Measurements from ENCODE around the gene CPN1. TPM values are rescaled to one million over a fixed set of nuclear protein-coding genes. Genes with fewer than 3 reads are reported as not detected.

CPN1 gene
- total and polyA plus RNA-seq, 2 experiments from 2014 or later: not detected

GRCh38 chr10:99995269-99995668 lies 86.4 kb downstream of the CPN1 start:
- in situ Hi-C loops (cut with MboI): no loop called here
- TF ChIP-seq EZH2phosphoT487 (IDR thresholded peaks at IDR 0.05; ENCODE audit: insufficient read depth, low read depth) (no peak), EZH2 (IDR thresholded peaks at IDR 0.05; ENCODE audit: insufficient read depth, poor library complexity, severe bottlenecking) (no peak)
- no peak for DNase-seq
- H3F3A ChIP-seq (ENCODE audit: insufficient read depth): peaks cover 35% of the 10 kb centered on the region
- H3K4me2 ChIP-seq (ENCODE audit: unreplicated experiment): no peak overlapping the region
- H2AFZ ChIP-seq: no peak overlapping the region
- H3K4me1 ChIP-seq (ENCODE audit: insufficient read depth): peaks cover 38% of the 10 kb centered on the region
- no peaks in the 10 kb centered on the region for H3K9me2 ChIP-seq (ENCODE audit: insufficient read depth)
- no peaks in the 10 kb centered on the region for H3K27me3 ChIP-seq (replicated peaks; ENCODE audit: insufficient read depth)
- H4K20me1 ChIP-seq (ENCODE audit: insufficient read depth): no peaks in the 10 kb centered on the region
- peaks cover 100% of the 10 kb centered on the region for H3K79me2 ChIP-seq (ENCODE audit: insufficient read depth)
- no peaks in the 10 kb centered on the region for H3K9me3 ChIP-seq (ENCODE audit: low read depth)
- H3K27ac ChIP-seq: peak overlapping the region; percentile 67; the same call in 1 of the 2 replicates
- H3K4me3 ChIP-seq: no peak overlapping the region
- H3K9ac ChIP-seq: no peak overlapping the region
- WGBS, 2 experiments (ENCODE audit: low coverage in 1 of 2, low lambda C conversion rate in 2 of 2, missing lambda C conversion rate in 2 of 2): 87 to 89% methylated on average over 3 of the region's 3 CpGs
- peaks cover 13% of the 10 kb centered on the region; the same call in 1 of the 2 replicates for H3K36me3 ChIP-seq (ENCODE audit: low read depth)

- Histone ChIP-seq H2AFZ (no peak overlapping the region), H3K9ac (peak overlapping the region; percentile 41), H3K27ac (peak overlapping the region; percentile 67), H3K4me1 (ENCODE audit: insufficient read depth) (peaks cover 38% of the 10 kb centered on the region), H3K9me2 (ENCODE audit: insufficient read depth) (no peaks in the 10 kb centered on the region), H3K9me3 (ENCODE audit: low read depth) (no peaks in the 10 kb centered on the region), H3F3A (ENCODE audit: insufficient read depth) (peaks cover 35% of the 10 kb centered on the region), H3K4me3 (no peak overlapping the region), H3K79me2 (ENCODE audit: insufficient read depth) (peaks cover 100% of the 10 kb centered on the region), H3K4me2 (ENCODE audit: unreplicated experiment) (peak overlapping the region; percentile 31), H3K36me3 (ENCODE audit: low read depth) (peaks cover 13% of the 10 kb centered on the region; the same call in 1 of the 2 replicates), H4K20me1 (ENCODE audit: insufficient read depth) (no peaks in the 10 kb centered on the region), H3K27me3 (replicated peaks; ENCODE audit: insufficient read depth) (no peaks in the 10 kb centered on the region)
- TF ChIP-seq EZH2 (IDR thresholded peaks at IDR 0.05; ENCODE audit: insufficient read depth, poor library complexity, severe bottlenecking): no peak
- TF ChIP-seq EZH2phosphoT487 (IDR thresholded peaks at IDR 0.05; ENCODE audit: insufficient read depth, low read depth): no peak
- WGBS, 2 experiments (ENCODE audit: low coverage in 1 of 2, low lambda C conversion rate in 2 of 2, missing lambda C conversion rate in 2 of 2): 89 to 92% methylated on average over 5 of the region's 5 CpGs
- in situ Hi-C loops (cut with MboI): no loop called here
- no peak for DNase-seq
Observed at GRCh38 chr10:99994801-99995200, 86.9 kb downstream of the CPN1 start.

- Histone ChIP-seq H3K9me2 (ENCODE audit: insufficient read depth) (no peaks in the 10 kb centered on the region), H3K4me1 (ENCODE audit: insufficient read depth) (peaks cover 35% of the 10 kb centered on the region), H3K27ac (peak overlapping the region; percentile 67), H3K4me2 (ENCODE audit: unreplicated experiment) (peak overlapping the region; percentile 31), H3K36me3 (ENCODE audit: low read depth) (peaks cover 13% of the 10 kb centered on the region; the same call in 1 of the 2 replicates), H4K20me1 (ENCODE audit: insufficient read depth) (no peaks in the 10 kb centered on the region), H3K27me3 (replicated peaks; ENCODE audit: insufficient read depth) (no peaks in the 10 kb centered on the region), H3K9ac (peak overlapping the region; percentile 41), H3F3A (ENCODE audit: insufficient read depth) (peaks cover 35% of the 10 kb centered on the region), H3K79me2 (ENCODE audit: insufficient read depth) (peaks cover 100% of the 10 kb centered on the region), H2AFZ (no peak overlapping the region), H3K4me3 (peak overlapping the region; percentile 15), H3K9me3 (ENCODE audit: low read depth) (no peaks in the 10 kb centered on the region)
- 13 to 16% methylated on average over 8 of the region's 8 CpGs for WGBS, 2 experiments (ENCODE audit: low coverage in 1 of 2, low lambda C conversion rate in 2 of 2, missing lambda C conversion rate in 2 of 2)
- in situ Hi-C loops (cut with MboI): no loop called here
- DNase-seq: peak; percentile 85
- no peak for TF ChIP-seq EZH2 (IDR thresholded peaks at IDR 0.05; ENCODE audit: insufficient read depth, poor library complexity, severe bottlenecking)
- no peak for TF ChIP-seq EZH2phosphoT487 (IDR thresholded peaks at IDR 0.05; ENCODE audit: insufficient read depth, low read depth)
Observed at GRCh38 chr10:99993701-99994689, 87.7 kb downstream of the CPN1 start.

Other genes starting within 250 kb of the CPN1 start
- 18.5 and 22.4 TPM in 2 replicates for gene DNMBP, start 71.9 kb downstream of the CPN1 start, total RNA-seq (2014; rRNA removed; shearing (Covaris generic))
- gene DNMBP, start 71.9 kb downstream of the CPN1 start, polyA plus RNA-seq (2016; fragmentation: Nextera tagmentation; extraction: Ambion mirVana): 12.4 and 12.6 TPM in 2 replicates
- gene ERLIN1, start 104.2 kb upstream of the CPN1 start, total RNA-seq (2014; rRNA removed; shearing (Covaris generic)): 32.2 and 43.3 TPM in 2 replicates
- 62.5 and 63.3 TPM in 2 replicates for gene ERLIN1, start 104.2 kb upstream of the CPN1 start, polyA plus RNA-seq (2016; fragmentation: Nextera tagmentation; extraction: Ambion mirVana)
- 18.7 and 21.7 TPM in 2 replicates for gene CHUK, start 147.7 kb upstream of the CPN1 start, total RNA-seq (2014; rRNA removed; shearing (Covaris generic))
- 11.0 and 12.7 TPM in 2 replicates for gene CHUK, start 147.7 kb upstream of the CPN1 start, polyA plus RNA-seq (2016; fragmentation: Nextera tagmentation; extraction: Ambion mirVana)
- gene CWF19L1, start 185.8 kb upstream of the CPN1 start, total RNA-seq (2014; rRNA removed; shearing (Covaris generic)): 22.6 and 25.9 TPM in 2 replicates
- 17.4 and 17.5 TPM in 2 replicates for gene CWF19L1, start 185.8 kb upstream of the CPN1 start, polyA plus RNA-seq (2016; fragmentation: Nextera tagmentation; extraction: Ambion mirVana)
- gene BLOC1S2, start 204.8 kb upstream of the CPN1 start, total RNA-seq (2014; rRNA removed; shearing (Covaris generic)): 56.7 and 72.6 TPM in 2 replicates
- 90.8 and 97.6 TPM in 2 replicates for gene BLOC1S2, start 204.8 kb upstream of the CPN1 start, polyA plus RNA-seq (2016; fragmentation: Nextera tagmentation; extraction: Ambion mirVana)
- gene PKD2L1, start 248.4 kb upstream of the CPN1 start, total RNA-seq (2014; rRNA removed; shearing (Covaris generic)): not detected in 2 replicates
- gene PKD2L1, start 248.4 kb upstream of the CPN1 start, polyA plus RNA-seq (2016; fragmentation: Nextera tagmentation; extraction: Ambion mirVana): not detected in 2 replicates